ENCODE measurements around the gene PDZD8. TPM values are rescaled to one million over a fixed set of nuclear protein-coding genes. Genes with fewer than 3 reads are reported as not detected.

PDZD8 gene
- total RNA-seq, 2 experiments from 2014 or later, result 15.5 to 16.2 TPM

- Mint-ChIP-seq H3K27me3 (no peaks in the 10 kb centered on the region), H3K4me3 (no peak overlapping the region), H3K27ac (no peak overlapping the region), H3K9me3 (no peaks in the 10 kb centered on the region), H3K4me1 (ENCODE audit: low read depth) (peaks cover 40% of the 10 kb centered on the region), H3K36me3 (ENCODE audit: low read depth) (peaks cover 5% of the 10 kb centered on the region)
- TF ChIP-seq CTCF (IDR thresholded peaks at IDR 0.05), result no peak
- POLR2A ChIA-PET, result interaction anchor here (0.7 kb wide), 1 partner anchor 1445 kb away, joined by 3 read pairs; no protein-coding TSS in a partner anchor
- intact Hi-C loops (cut with micrococcal nuclease), result no loop called here
- CTCF ChIA-PET, result interaction anchor here (2.7 kb wide), 1 partner anchor 135 kb away, joined by 9 read pairs; no protein-coding TSS in a partner anchor
- no peak for DNase-seq
- no peak for ATAC-seq
Observed at GRCh38 chr10:117351558-117351957, 23.7 kb downstream of the PDZD8 start.

GRCh38 chr10:117350909-117351308 lies 24.3 kb downstream of the PDZD8 start:
- ChIA-PET CTCF (interaction anchor here (1.3 to 2.7 kb wide), 3 partner anchors 19 to 134 kb away, joined by 3 to 9 read pairs (median 4); no protein-coding TSS in a partner anchor), POLR2A (interaction anchor here (0.7 to 1.0 kb wide), 2 partner anchors 10 to 1446 kb away, joined by 3 read pairs; no protein-coding TSS in a partner anchor)
- Mint-ChIP-seq H3K9me3 (no peaks in the 10 kb centered on the region), H3K27me3 (no peaks in the 10 kb centered on the region), H3K36me3 (ENCODE audit: low read depth) (peaks cover 5% of the 10 kb centered on the region), H3K27ac (no peak overlapping the region), H3K4me1 (ENCODE audit: low read depth) (peaks cover 42% of the 10 kb centered on the region), H3K4me3 (no peak overlapping the region)
- TF ChIP-seq CTCF (IDR thresholded peaks at IDR 0.05), result no peak
- intact Hi-C loops (cut with micrococcal nuclease), result no loop called here
- DNase-seq (no peak), ATAC-seq (no peak)

GRCh38 chr10:117348236-117348635 lies 27.0 kb downstream of the PDZD8 start:
- Mint-ChIP-seq H3K4me1 (ENCODE audit: low read depth) (peaks cover 31% of the 10 kb centered on the region), H3K4me3 (no peak overlapping the region), H3K36me3 (ENCODE audit: low read depth) (peaks cover 8% of the 10 kb centered on the region), H3K27ac (no peak overlapping the region), H3K27me3 (no peaks in the 10 kb centered on the region), H3K9me3 (no peaks in the 10 kb centered on the region)
- no peak for DNase-seq
- ATAC-seq, result no peak
- ChIA-PET POLR2A (no interaction called here), CTCF (no interaction called here)
- intact Hi-C loops (cut with micrococcal nuclease), result no loop called here
- no peak for TF ChIP-seq CTCF (IDR thresholded peaks at IDR 0.05)

- POLR2A ChIA-PET, result no interaction called here
- ATAC-seq (no peak), DNase-seq (no peak)
- H3K36me3 Mint-ChIP-seq (ENCODE audit: low read depth), result peaks cover 10% of the 10 kb centered on the region
- no peak overlapping the region for H3K4me3 Mint-ChIP-seq
- CTCF ChIA-PET, result no interaction called here
- intact Hi-C loops (cut with micrococcal nuclease), result no loop called here
- no peaks in the 10 kb centered on the region for H3K27me3 Mint-ChIP-seq
- no peak for TF ChIP-seq CTCF (IDR thresholded peaks at IDR 0.05)
- peaks cover 34% of the 10 kb centered on the region for H3K4me1 Mint-ChIP-seq (ENCODE audit: low read depth)
- no peaks in the 10 kb centered on the region for H3K9me3 Mint-ChIP-seq
- no peak overlapping the region for H3K27ac Mint-ChIP-seq
Observed at GRCh38 chr10:117346574-117346973, 28.7 kb downstream of the PDZD8 start.

- Mint-ChIP-seq H3K4me1 (ENCODE audit: low read depth) (peaks cover 38% of the 10 kb centered on the region), H3K4me3 (no peak overlapping the region), H3K27ac (no peak overlapping the region), H3K27me3 (no peaks in the 10 kb centered on the region), H3K9me3 (no peaks in the 10 kb centered on the region), H3K36me3 (ENCODE audit: low read depth) (peaks cover 9% of the 10 kb centered on the region)
- ATAC-seq, result no peak
- POLR2A ChIA-PET, result no interaction called here
- DNase-seq, result no peak
- intact Hi-C loops (cut with micrococcal nuclease), result no loop called here
- CTCF ChIA-PET, result interaction anchor here (0.9 to 1.3 kb wide), 2 partner anchors 25 to 129 kb away, joined by 3 to 5 read pairs; no protein-coding TSS in a partner anchor
- no peak for TF ChIP-seq CTCF (IDR thresholded peaks at IDR 0.05)
Observed at GRCh38 chr10:117345143-117345542, 30.1 kb downstream of the PDZD8 start.

All from activated CD8-positive, alpha-beta T cell treated with anti-CD3 and anti-CD28 coated beads for 36 hours (primary cell).